Epithelial cell of esophagus (primary cell): ENCODE measurements around the gene MYH7B.

ENCODE experiments used
- DNase-seq: peaks from one replicate; pipeline ENCODE4 v3.0.0; 2010; ENCODE audit warnings: low read depth
- H3K4me3 ChIP-seq: 2 replicates; pipeline ENCODE4 v1.5.1; 2011; ENCODE audit warnings: mild to moderate bottlenecking, low read length, control low read depth
- CTCF ChIP-seq: IDR thresholded peaks from 2 replicates; pipeline ENCODE4 v1.5.1; 2011; ENCODE audit warnings: low read depth, mild to moderate bottlenecking, low read length, control low read depth, inconsistent platforms; ENCODE audit not compliant: insufficient read depth; ENCODE audit errors: missing control alignments

MYH7B gene

GRCh38 chr20:35004051-35004725 lies 48.5 kb downstream of the MYH7B start:
- no peak for TF ChIP-seq CTCF
- no peak for DNase-seq
- H3K4me3 ChIP-seq, result no peak overlapping the region

- DNase-seq, result no peak
- no peak overlapping the region for H3K4me3 ChIP-seq
- TF ChIP-seq CTCF, result no peak
These were observed 49.2 kb downstream of the MYH7B start for GRCh38 chr20:35004749-35005462.
